ENCODE data around the gene PRC1.

Gene PRC1

GRCh38 chr15:90954712-90955623, 39.4 kb downstream of the PRC1 start, which contains the start of gene RCCD1:
RCCD1 (plus strand) TSS chr15:90954884; CDS start chr15:90956735, 1,851 bp downstream.
- DNase-seq, result peak; percentile 94

DNA sequence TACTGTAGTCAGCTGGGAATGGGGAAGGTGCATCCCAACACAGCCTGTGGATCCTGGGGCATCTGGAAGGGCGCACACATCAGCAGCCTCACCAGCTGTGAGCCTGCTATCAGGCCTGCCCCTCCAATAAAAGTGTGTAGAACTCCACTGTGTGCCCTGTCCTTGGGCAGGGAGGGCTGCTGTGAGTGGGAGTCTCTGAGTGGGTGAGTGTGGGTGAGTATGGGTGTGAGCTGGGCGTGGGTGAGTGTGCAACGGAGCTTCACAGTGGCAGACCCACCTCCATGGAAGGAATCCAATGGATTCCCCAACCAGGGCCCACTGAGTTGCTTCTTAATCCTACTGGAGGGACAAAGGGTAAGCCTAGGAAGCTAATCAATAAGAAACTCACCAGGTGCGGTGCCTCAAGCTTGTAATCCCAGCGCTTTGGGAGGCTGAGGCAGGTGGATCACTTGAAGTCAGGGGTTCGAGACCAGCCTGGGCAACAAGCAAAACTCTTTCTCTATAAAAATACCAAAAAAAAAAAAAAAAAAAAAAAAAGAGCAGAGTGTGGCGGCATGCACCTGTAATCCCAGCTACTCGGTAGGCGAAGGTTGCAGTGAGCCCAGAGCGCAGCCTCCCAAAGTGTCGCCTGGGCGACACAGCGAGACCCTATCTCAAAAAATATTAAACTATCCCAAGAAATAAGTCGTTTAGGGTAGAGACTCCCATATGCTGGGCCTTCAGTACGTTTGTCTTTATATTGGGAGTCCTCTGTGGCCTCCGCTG, 40.2 kb downstream of the PRC1 start:
- peak; percentile 7 for DNase-seq

- DNase-seq, result no peak
These were observed 41.2 kb downstream of the PRC1 start for GRCh38 chr15:90952901-90953677.

- DNase-seq, result no peak
These were observed 43.7 kb downstream of the PRC1 start for GRCh38 chr15:90950676-90951075.

GRCh38 chr15:90949979-90950675, 44.2 kb downstream of the PRC1 start:
- DNase-seq, result no peak

DNA sequence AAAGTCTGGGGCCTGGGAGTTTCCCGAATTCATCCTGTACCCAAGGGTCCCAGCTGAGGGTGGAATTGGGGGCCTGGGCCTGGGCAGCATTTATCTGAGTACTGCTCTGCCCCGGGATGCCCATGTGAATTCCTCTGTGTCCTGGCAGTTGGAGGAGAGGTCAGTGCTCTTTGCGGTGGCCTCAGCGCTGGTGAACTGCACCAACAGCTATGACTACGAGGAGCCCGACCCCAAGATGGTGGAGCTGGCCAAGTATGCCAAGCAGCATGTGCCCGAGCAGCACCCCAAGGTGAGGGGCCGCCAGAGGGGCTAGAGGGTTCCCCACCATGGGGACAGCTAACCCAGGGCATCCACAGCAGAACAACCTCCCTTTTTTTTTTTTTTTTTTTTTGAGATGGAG, 45.8 kb downstream of the PRC1 start:
- DNase-seq, result no peak

- no peak for DNase-seq
These were observed 46.6 kb downstream of the PRC1 start for GRCh38 chr15:90947577-90948357.

- no peak for DNase-seq
These were observed 47.3 kb downstream of the PRC1 start for GRCh38 chr15:90946941-90947576.

- DNase-seq, result no peak
These were observed 47.8 kb downstream of the PRC1 start for GRCh38 chr15:90946538-90946937.

GRCh38 chr15:90945091-90945490, 49.2 kb downstream of the PRC1 start:
- no peak for DNase-seq

GRCh38 chr15:90942354-90943120, 51.8 kb downstream of the PRC1 start:
- no peak for DNase-seq

GRCh38 chr15:90941038-90941437, 53.3 kb downstream of the PRC1 start:
- DNase-seq, result no peak

- no peak for DNase-seq
These were observed 54.6 kb downstream of the PRC1 start for GRCh38 chr15:90939756-90940155.

DNA sequence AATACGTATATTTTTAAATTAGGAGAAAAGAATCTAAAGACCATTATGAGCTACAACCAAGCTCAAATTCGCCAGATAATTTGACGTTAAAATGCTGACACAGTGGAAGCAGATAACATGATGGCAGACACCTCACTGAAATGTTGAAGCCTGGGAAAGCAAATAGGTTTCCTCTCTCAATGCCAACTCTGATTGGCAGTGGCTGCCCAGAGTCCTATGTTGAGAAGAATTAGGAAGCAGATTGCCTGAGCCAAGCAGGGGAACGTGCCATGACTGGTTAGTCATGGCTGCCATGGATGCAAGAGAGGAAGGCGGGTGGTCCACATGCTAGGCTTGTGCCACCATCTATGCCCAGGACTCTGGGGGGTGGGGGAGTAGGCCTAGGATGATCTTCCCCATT, 56.1 kb downstream of the PRC1 start:
- DNase-seq, result no peak

GRCh38 chr15:90936823-90937222, 57.5 kb downstream of the PRC1 start:
- no peak for DNase-seq

- peak; percentile 90 for DNase-seq
These were observed 59.2 kb downstream of the PRC1 start, which contains the start of gene UNC45A for GRCh38 chr15:90934949-90935751. UNC45A (plus strand) TSS chr15:90935285; CDS start chr15:90935325, 40 bp downstream.

DNA sequence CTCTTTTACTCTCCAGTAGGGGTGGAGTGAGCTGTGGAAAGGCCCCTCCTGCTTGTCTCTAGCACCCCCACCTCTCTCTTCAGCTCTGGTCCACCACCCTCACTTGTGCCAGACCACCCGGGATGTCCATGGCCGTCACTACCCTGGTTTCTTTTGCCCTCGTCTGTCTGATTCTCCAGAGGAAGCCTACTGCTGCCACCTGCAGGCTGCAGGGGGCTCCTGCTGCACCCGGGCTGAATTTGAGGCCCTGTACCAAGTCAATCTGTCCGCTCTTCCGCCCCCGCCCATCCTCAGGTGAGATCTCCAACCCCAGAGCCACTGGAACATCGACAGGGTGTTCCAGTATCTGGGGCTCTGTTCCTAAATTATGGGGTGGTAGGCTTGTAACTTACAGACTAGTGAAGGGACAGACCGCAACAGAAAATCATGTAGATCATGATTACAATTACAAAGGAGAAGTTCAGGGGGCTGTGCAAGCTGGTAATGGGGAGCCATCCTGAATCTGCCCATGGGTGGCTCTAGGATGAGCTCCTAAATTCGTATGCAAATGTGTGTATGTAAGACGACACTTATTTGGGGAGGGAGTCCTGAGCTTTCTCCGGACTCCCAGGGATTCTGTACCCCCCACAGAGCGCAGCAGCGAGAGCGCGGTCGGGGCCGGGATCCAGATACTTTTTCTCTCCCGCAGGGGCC, 59.9 kb downstream of the PRC1 start:
- peak; percentile 88 for DNase-seq

GRCh38 chr15:90933301-90933700, 61.0 kb downstream of the PRC1 start:
- no peak for DNase-seq

- no peak for DNase-seq
These were observed 61.7 kb downstream of the PRC1 start for GRCh38 chr15:90932660-90932991.

Data from retina (tissue), 1 donor.